NAMALWA (cell line): Measurements from ENCODE around the gene POU4F1.
A peak's percentile ranks its signal among the peaks of the same experiment; 100 is the strongest.

Source experiments
- DNase-seq: peaks from one replicate; pipeline ENCODE4 v3.0.0-alpha.2; 2015; ENCODE audit warnings: low spot score

The POU4F1 gene

DNA sequence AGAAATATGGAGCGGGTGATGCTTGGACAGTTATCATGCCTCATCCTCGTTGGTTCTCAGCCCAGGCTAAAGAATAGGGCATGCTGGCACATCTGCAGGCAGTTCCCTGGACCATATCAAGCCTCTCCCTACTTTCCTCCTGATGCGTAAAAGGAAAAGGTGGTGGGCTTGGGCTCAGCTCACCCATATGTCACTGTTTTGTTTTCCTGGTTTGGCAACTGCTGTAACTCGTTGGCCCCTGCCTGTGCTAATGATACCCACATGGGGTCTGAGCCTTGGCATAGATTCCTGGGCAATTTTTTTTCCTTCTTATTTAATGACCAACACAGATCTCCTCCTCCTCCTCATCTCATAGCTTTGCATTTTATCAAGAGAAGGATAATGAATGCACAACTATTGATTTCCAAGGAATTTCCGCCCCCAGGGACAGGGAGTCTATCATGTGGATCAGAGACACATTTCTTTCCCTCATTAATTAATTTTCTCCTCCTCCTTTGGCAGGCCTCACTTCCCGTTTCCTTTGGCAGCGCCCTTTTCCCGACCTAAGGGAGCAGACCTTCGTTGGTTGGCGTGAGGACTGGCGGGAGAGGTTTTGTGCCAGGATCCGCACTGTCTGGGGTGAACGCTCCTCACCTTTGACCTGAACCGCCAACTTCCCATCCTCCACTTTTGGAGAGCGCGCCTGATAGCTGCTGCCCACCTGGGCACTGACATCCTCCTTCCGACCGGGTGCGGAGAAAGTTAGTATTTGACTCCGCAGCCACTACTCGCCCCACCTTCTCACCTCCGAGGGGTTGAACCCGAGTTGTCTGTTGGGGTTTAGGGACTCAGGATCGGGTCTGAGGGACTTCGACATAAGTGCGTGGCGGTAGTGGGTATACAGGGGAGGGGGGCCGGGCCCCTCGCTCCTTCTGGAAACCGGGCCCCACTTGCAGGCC, 3.4 kb upstream of the POU4F1 start:
- DNase-seq, result no peak

DNA sequence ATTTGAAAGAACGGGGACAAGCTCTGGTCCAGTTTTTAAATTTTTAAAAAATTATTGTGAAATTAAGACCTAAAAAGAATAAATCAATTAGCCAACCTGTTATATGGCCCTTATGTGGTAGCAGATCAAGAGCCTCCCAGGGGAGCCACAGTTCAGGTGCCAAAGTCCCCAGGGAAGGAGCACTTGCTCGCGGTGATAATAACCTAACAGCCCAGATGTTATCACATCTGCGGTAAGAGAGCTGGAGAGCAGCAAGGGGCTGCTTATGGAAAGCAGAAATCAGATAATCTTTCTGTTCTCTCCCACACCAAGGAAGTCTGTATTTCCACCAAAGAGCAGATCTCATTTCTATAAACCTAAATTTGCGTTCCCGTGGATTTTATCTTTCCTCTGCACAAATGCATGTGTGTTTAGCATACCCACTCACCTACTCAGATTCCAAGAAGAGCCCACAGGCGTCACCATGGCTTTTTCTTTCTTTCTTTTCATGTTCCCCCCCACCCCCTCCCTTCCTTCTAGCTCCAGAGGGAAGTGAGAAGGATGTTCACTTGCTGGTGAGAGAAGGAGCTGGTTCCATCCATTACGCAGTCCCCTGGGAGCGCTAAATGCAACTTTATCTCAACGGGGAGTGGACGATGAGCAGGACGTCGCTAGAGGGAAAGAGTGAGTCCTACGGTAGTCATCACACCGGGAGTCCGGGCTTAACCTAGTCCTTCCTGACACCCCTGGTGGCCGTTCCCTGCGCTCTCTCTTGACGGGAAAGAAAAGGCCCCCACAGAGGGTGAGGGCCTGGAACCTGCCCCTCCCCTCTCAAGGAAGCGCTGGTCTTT, 1.6 kb upstream of the POU4F1 start:
- peak; percentile 66 for DNase-seq

DNA sequence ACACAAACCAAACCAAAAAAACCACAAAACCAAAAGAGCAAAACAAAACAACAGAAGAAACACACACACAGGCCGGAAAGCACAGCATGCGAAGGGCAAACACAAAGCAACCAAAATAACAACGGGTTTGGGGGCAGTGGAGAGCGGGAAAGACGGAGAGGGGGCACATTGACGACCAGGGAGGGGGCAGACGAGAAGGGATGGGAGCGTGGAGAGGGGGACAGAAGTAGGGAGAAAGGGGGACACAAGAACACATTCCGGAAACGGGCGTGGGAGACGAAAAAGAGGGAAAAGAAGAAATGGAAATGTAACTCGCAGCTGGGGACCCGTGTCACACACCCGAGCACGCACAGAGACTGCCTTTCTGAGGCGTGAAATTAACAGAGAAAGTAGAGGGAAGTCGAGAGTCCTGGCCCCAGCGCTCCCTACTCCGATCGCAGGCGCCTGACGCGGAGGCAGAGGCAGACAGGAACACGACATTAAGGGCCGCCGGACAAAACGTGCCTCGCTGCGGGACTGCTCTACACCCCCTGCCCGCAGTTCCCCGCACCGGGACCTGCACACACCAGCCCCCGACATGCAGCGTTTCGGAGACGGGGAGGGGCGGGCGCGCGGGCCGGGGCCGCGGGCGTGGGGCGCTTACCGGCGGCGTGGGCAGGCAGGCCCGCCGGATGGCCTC, 652 bp downstream of the POU4F1 start:
- DNase-seq, result no peak

DNA sequence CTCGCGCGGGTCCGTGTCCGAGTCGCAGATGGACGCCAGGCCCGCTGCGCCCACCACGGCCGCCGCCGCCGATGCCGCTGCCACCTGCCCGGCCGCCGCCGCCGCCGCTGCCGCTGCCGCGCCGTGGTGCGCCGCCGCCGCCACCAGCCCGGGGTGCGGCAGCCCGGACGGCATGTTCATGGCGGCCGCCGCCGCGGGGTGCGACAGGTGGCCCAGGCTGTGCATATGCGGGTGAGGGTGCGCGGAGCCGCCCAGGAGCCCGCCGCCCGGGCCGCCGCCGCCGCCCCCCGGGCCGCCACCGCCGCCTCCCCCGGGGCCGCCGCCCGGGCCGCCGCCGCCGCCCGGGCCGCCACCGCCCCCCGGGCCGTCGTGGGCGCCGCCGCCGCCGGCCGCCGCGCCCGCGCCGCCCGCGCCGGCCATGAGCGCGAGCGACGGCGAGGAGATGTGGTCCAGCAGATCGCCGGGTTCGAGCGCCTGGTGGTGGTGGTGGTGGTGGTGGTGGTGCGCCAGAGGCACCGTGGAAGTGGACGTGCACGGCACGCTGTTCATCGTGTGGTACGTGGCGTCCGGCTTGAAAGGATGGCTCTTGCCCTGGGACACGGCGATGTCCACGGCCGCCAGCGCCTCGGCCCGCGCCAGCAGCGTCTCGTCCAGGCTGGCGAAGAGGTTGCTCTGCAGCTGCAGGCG, 1.3 kb downstream of the POU4F1 start:
- DNase-seq, result no peak

DNA sequence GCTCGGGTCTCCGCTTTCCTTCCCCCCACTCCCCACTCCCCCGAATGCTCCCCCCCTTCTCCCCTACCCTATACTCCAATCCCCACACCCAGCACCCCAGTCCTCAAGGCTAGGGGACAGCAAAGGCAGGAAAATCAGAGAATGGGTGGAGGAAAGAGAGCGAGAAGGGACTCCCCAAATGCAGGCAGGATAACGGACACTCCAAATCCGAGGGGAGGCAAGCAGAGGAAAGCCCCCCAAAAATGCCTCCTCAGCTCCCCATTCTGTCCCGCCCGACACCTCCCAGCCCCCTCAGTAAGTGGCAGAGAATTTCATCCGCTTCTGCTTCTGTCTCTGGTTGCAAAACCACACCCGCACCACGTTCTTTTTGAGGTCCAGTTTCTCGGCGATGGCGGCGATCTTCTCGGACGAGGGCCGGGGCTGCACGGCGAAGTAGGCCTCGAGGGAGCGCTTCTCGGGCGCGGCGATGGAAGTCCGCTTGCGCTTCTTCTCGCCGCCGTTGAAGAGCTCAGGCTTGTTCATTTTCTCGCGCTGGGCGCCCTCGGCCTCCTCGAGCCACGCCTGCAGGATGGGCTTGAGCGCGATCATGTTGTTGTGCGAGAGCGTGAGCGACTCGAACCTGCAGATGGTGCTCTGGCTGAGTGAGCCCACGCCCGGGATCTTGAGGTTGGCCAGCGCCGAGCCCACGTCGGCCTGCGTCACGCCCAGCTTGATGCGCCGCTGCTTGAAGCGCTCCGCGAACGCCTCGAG, 2.1 kb downstream of the POU4F1 start:
- DNase-seq, result no peak

DNA sequence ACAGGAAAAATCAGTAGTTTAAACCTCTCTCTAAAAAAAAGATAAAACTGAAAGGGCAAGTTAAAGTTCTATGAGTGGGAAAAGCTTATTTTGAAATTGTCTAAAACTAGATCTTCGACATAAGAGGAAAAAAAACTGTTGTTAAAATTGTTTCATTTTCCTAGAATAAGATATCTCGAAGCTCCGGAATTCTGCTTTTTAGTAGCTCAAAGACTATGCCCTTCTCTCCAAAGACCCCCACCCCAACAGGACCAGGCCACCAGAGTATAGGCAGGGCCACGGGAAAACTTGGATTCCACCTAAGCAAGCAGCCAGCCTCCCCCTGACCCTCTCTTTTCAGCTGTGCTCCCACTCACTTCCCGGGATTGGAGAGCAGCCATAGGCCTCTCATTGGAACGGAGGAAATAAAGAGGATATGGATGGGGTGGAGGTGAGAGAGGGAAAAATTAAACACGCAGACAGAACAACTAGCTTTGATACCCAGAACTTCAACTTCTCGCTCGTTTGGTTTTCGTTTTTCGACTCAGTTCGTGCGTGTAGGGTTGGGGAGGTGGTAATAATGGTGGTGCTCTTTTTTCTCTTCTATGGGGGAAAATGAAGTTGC, 3.0 kb downstream of the POU4F1 start:
- DNase-seq, result no peak

DNA sequence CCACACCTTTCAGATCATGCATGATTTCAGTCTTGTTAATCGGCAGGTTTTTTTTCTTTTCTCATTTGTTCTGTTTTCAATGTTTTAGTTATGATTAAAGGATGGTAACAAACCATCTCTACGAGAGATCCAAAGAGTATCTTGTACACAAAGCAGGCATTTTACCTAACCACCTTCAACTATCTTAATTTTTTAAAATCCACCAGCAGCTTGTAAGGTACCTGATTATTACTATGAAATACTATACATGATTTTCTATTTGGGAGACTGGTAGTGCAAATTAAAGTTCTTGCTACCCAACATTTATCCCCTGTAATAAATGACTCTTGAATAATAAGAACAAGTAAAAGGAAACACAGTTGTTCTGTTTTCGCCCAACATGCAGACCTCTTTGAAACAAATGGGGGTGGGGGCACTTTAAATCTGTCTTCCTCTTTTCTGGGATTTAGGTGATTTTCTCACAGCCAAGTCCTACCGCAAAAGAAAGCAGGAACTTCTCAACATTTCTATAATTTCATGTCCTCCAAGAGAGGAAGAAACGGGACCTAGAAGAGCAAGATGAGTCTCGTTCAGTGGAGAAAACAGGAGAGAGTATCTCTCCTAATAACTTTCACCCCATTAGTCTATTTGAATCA, 3.6 kb downstream of the POU4F1 start:
- peak; percentile 11 for DNase-seq

DNA sequence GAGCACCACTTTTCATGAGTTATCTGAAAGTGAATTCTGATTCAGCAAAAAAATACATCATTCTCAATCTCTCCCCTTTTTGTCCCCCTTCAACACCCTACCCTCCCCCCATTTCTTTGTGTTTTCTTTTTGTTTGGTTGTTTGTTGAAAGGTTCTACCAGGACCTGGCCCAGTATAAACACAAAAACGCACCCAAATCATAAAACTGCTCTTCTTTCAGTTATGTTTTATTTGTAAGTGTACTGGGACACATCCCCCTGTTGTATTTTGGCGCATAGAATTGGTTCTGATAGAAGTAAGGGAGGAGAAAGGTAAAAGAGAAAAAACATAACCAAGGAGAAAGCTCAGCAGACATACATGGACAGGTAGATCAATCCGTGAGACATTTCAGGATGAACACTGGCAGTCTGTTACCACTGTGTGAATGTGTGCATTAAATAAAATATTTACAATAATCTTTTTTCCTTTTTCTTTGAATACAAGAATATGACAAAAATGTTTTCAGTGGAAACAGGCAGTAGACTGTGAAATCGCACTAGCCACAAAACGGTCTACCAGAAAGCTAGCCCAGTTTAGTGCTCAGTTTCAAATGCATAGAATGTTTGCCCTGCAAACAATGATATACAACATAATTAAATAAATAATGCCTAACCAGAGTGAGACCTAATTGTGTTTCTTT, 4.2 kb downstream of the POU4F1 start:
- no peak for DNase-seq

DNA sequence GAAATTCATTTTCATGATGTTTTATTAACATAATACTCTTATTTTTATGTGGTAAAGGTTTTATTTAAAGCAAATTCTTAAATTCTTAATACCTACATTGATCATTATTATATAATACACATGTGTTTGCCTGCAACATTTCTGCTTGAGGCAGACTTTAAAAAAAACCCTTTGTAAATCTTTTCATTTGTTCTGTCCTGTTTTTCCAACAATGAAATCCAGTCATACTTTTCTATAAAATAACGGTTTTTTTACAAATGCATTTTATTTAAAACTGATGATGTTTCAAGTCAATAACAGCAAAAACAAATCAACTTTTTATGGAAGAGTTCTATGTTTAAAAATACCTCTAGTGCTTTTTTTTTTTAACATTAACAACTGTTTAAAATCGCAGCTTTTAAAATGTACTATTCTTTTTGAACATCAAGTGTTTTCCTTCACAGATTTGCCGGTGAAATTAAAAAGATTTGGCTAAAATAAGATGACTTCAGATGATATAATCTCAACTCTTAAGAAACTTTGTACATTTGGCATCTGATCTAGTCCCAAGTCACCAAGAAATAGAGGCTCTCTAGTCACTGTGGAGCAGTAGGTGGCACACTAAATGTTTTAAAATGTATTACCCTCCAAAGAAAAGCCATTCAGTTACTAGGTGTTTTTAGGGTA, 5.1 kb downstream of the POU4F1 start:
- DNase-seq, result no peak

DNA sequence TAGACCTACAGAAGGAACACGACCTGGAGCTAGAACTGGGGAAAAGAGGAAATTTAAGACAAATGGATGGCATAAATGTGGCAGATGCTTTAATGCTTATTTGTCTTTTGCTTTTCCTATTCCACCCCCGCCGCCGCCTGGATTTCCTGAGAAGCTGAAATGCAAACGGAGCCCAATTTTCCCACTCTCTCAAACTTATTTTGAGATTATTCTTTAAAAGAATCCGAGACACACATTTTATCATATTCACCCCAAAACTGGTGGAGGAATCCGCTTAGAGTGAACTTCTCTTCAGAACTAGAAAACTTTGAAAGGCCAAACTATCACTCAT, 5.8 kb downstream of the POU4F1 start:
- no peak for DNase-seq

DNA sequence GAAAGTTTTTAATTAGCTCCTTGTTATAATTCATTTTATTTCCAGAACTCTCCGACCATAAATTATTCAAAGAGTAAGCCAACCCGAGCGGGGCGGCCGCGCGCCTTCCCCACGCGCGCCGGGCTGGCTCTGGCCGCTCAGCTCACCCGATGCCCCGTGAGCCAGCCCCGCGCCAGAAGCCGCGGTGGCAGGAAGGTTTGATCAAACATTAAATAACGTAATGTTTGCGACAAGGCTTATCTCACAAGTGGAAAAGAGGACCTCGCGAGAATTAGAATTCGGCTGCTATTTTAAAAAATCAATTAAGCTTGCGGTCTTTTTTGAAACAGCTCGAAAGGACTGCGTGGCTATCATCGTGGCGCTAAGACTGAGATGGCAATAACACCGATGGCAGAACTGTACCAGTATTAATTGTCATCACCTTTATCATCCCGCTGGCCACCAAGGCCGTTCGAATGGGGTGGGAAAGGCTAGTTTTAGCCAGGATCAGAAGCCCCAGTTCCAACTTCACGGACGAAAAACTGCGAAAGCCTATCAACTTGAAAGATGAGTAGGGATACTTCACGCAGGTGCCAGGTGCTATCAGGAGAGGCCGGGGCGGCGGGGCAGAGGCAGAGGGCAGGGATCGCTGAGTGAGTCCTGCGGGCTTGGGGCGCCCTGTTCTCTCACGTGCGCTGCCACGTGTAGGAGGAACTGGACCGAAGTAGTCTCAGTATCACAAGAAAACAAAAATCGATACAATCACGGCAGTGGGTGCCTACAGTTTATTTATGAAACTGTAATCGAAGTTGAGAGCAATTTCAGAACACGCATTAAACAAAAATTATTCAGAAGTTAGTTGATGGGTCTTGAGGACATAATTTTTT, 6.4 kb downstream of the POU4F1 start:
- DNase-seq, result no peak

DNA sequence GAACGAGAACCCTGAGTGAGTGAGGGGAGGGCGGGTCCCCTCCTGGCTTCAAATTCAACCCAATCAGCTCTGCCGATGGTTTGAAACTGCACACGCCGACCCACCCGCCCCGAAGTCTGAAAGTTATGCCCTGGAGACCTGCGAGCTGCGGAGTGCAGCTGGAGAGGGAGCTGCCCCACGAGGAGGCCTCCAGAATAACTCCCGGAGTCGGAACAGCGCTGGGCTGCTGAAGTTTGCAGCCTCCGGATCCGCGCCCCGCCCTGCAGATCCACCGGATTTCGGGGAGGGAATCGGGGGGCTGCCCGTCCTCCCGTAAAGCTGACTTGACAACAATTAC, 7.0 kb downstream of the POU4F1 start:
- no peak for DNase-seq

DNA sequence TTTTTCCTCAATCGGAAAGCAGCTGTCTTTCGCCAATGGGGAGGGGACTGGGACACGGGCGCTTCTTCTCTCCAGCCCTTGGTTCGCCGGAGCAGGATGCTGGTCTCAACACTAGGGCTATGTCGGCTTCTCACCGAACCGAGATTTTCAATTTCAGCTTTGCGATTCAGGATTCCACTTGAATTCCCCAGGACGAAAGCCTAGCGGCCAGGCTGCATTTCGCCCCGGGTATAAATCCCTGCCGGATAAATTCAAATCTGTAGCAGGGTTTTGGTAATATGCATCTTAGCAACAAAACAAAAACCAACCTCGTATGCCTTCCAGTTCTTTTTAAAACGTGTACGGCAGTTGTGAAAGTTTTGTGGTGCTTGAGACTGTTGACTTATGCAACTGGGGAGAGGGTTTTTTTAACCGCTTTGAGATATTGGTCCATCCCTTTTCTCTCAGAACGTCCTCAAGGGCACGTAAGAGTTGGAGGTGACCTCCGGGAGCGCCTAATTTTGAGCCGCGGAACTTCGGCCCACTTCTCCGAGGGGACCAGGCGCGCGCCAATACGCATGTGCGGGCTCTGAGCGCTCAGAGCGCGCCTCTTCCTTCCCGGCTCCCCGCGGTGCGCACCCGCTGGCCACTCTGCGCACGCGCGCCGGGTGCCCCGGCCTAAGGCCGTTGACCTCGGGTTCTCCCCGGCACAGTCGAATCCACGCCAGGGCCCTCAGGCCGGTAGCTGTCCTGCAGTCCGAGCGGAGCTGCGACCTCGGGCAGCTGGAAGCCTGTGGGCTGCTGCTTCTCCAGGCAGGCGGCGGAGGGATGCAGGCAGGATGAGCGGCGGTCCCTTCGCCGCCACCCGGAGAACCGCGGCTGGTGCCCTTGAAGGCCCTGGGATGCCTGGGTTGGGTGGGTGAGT, 7.6 kb downstream of the POU4F1 start:
- DNase-seq, result no peak

DNA sequence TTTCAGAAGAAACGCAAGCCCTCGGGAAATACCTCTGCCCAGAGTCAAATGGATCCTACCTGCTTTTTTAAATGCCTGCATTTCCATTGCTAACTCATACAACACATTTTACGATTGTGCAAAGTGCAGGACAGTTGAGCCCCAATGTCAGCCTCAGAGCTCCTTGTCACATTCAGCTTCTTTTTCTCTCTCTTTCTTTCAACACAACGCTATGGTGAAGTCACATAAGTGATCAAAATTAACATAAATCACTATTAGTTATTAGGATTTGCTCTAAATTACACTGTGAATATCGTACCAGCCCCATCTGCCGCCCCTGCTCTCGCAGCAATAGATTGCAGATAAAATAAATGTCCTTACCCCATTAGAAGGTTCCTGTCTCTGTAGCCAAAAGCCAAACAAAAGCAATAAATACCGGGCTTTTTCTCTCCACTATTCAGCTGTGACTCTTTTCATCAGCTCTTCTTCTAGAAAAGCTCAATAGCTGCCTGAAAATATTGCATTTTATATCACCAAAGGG, 8.8 kb downstream of the POU4F1 start:
- DNase-seq, result no peak

DNA sequence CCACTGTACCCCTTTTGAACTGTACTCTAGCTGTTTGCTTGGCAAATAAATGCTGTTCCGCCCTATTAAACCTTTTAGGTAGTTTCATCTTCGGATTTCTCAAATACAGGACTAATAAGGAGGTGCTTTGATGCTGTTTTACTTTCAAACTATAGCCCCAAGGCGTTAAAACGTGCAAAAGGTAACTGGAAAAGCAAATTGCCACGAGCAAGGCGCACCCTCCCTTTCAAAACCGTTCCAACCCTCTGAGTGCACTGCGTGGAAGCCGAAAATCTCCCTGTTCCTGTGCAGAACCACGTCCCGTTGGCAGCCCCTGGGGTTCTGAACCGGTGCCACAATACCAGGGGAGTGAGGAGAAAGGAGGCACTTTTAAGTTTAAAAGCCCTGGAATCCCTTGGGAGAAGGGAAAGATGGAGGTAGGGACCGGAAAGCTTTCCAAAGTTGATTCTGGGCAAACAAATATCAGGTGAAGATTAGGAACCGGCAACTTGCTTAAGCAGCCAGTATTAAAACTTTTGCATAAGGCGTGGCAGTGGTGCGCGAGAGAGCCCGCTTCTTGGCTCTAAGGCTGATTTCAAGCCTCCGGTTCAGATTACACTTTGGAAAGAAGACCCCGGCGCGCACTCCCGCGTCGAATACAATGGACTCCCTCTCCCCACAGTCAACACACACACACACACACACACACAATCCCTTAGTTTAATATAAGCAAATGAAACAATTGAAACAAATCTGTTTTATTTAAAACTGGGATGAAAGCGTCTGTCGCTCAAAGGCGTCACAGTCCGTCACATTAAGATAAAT, 9.5 kb downstream of the POU4F1 start:
- DNase-seq, result no peak

DNA sequence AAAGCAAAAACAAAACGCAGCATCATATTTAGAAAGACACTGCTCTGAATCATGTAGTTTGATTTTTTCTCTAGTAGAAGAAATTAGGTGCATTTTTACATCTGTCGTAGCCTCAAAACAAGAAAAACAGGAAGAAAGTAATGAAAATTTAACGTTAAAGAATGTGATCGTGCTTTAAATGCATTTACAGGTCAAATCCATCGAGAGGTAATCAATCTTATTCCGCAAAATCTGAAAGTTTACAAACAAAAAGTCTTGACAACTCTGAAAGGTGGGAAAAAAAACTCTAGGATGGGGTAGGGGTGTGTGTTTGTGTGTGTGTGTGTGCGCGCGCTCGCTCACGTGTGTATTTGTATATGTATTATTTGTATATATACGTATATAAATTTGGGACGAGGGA, 10.2 kb downstream of the POU4F1 start:
- DNase-seq, result no peak
